ENCODE data around the gene IFI27. TPM values are rescaled to one million over a fixed set of nuclear protein-coding genes. Genes with fewer than 3 reads are reported as not detected.

IFI27 gene
- total and polyA plus RNA-seq, 9 of the 15 experiments (the other 6 are each of a cell fraction or from before 2014, with no cell fraction given): 0.19 to 3.4 (median 1.4) TPM; not detected in 1

GRCh38 chr14:94132285-94132887, 21.9 kb downstream of the IFI27 start:
- ATAC-seq (no peak), DNase-seq (ENCODE audit: extremely low read depth in 1 of 4, low spot score in 3 of 4) (peak in 3 of 4 experiments; percentile 25 to 50 (median 32)), FAIRE-seq (peak; percentile 29)
- BruUV-seq (replicated peaks): no TSS peak
- Histone ChIP-seq H3K4me1 (replicated peaks in 1 of 2; ENCODE audit: control insufficient read depth in 2 of 2, insufficient read depth in 2 of 2, low read length in 2 of 2) (peaks cover 0 to 7% of the 10 kb centered on the region in 2 experiments; a peak in 3 of 5 replicates), H3K4me2 (ENCODE audit: insufficient read depth, low read length) (no peak overlapping the region), H3K4me3 (no peak overlapping the region), H3K9me1 (ENCODE audit: control insufficient read depth, insufficient read depth, low read length) (no peaks in the 10 kb centered on the region), H3K9ac (ENCODE audit: insufficient read depth in 1 of 2, low read depth in 2 of 2, low read length in 2 of 2) (no peak overlapping the region), H3K27me3 (ENCODE audit: control insufficient read depth in 2 of 2, insufficient read depth in 2 of 2, low read length in 2 of 2) (no peaks in the 10 kb centered on the region; a peak in 1 of 5 replicates), H3K9me3 (replicated peaks; ENCODE audit: control insufficient read depth, insufficient read depth, low read depth, low read length) (no peaks in the 10 kb centered on the region; the same call in 1 of the 2 replicates), H4K20me1 (replicated peaks; ENCODE audit: control insufficient read depth, insufficient read depth, low read length) (no peaks in the 10 kb centered on the region), H3K79me2 (ENCODE audit: control insufficient read depth, insufficient read depth, low read length) (no peaks in the 10 kb centered on the region), H2AFZ (ENCODE audit: low read depth, low read length) (no peak overlapping the region), H3K36me3 (ENCODE audit: control insufficient read depth, insufficient read depth, low read length) (no peaks in the 10 kb centered on the region), H3K27ac (ENCODE audit: extremely low read depth, low read depth, low read length) (no peak overlapping the region)
- POLR2A ChIA-PET: interaction anchor here (0.6 kb wide), 2 partner anchors 11 to 83 kb away, joined by 4 read pairs; no protein-coding TSS in a partner anchor
- in situ Hi-C loops (cut with MboI) (no loop called here), intact Hi-C loops (cut with micrococcal nuclease) (no loop called here)
- CTCF ChIA-PET (ENCODE audit: low intra/inter-chr PET ratio): interaction anchor here (1.2 to 1.9 kb wide), 2 partner anchors 48 to 95 kb away, joined by 4 to 15 read pairs; no protein-coding TSS in a partner anchor
- 38% methylated on average over 4 of the region's 4 CpGs for WGBS (ENCODE audit: insufficient coverage, low coverage, missing lambda C conversion rate)
- TF ChIP-seq CTCF (IDR thresholded peaks at IDR 0.05 in 2 of 3, conservative IDR thresholded peaks at IDR 0.05 in 1 of 3; ENCODE audit: insufficient read depth in 2 of 3, low read depth in 1 of 3, low read length in 3 of 3) (peak; percentile 39 to 69 (median 51); a peak in 5 of 6 replicates), KLF6 (CRISPR knock-in tag; IDR thresholded peaks at IDR 0.05; ENCODE audit: borderline replicate concordance) (no peak), E2F6 (IDR thresholded peaks at IDR 0.05; ENCODE audit: borderline replicate concordance in 1 of 2, extremely low read depth in 1 of 2, insufficient read depth in 1 of 2, insufficient read length in 1 of 2, low read depth in 1 of 2, low read length in 1 of 2, poor library complexity in 1 of 2, severe bottlenecking in 1 of 2) (no peak), EP400 (IDR thresholded peaks at IDR 0.05) (no peak), HDAC6 (IDR thresholded peaks at IDR 0.05; ENCODE audit: low read depth, low read length) (no peak), TGIF2 (CRISPR knock-in tag; IDR thresholded peaks at IDR 0.05) (no peak), RAD21 (CRISPR knock-in tag; conservative IDR thresholded peaks at IDR 0.05 in 1 of 2, IDR thresholded peaks at IDR 0.05 in 1 of 2) (peak; percentile 30 to 56), MEF2D (tag; conservative IDR thresholded peaks at IDR 0.05; ENCODE audit: low read depth) (no peak), NFE2 (IDR thresholded peaks at IDR 0.05; ENCODE audit: low read depth) (no peak), SLC30A9 (CRISPR knock-in tag; IDR thresholded peaks at IDR 0.05) (no peak), ARID3A (IDR thresholded peaks at IDR 0.05; ENCODE audit: borderline replicate concordance, low read depth, low read length) (peak; percentile 33; the same call in 1 of the 2 replicates)
